Nephron (organoid): ENCODE measurements around the gene CLN6.

Source experiments
- H3K27ac Mint-ChIP-seq, 3 experiments: 2 replicates each; pipeline ENCODE4 v1.8.0; 2020; ENCODE audit warnings: mixed read lengths in 3 of 3, mild to moderate bottlenecking in 2 of 3, moderate library complexity in 1 of 3
- H3K27me3 Mint-ChIP-seq: 2 replicates; pipeline ENCODE4 v1.8.0; 2021; ENCODE audit warnings: low read depth, mild to moderate bottlenecking, moderate library complexity, mixed read lengths
- H3K36me3 Mint-ChIP-seq: 2 replicates; pipeline ENCODE4 v1.8.0; 2020; ENCODE audit warnings: low read depth, mixed read lengths
- H3K4me1 Mint-ChIP-seq: 2 replicates; pipeline ENCODE4 v1.8.0; 2020; ENCODE audit warnings: mixed read lengths
- H3K4me3 Mint-ChIP-seq, 3 experiments: 2 replicates each; pipeline ENCODE4 v1.8.0; 2020; ENCODE audit warnings: mild to moderate bottlenecking in 3 of 3, mixed read lengths in 3 of 3, moderate library complexity in 2 of 3
- H3K9me3 Mint-ChIP-seq: 2 replicates; pipeline ENCODE4 v1.8.0; 2020; ENCODE audit warnings: mixed read lengths
- TF ChIP-seq, protein P1 (sequence below), 3 experiments: fragments of 200-600 bp; sonication (generic); IDR thresholded peaks; one replicate each; pipeline ENCODE4 v1.5.0; 2021; ENCODE audit warnings: antibody characterized with exemption in 3 of 3; ENCODE audit not compliant: unreplicated experiment in 3 of 3

Gene CLN6

DNA sequence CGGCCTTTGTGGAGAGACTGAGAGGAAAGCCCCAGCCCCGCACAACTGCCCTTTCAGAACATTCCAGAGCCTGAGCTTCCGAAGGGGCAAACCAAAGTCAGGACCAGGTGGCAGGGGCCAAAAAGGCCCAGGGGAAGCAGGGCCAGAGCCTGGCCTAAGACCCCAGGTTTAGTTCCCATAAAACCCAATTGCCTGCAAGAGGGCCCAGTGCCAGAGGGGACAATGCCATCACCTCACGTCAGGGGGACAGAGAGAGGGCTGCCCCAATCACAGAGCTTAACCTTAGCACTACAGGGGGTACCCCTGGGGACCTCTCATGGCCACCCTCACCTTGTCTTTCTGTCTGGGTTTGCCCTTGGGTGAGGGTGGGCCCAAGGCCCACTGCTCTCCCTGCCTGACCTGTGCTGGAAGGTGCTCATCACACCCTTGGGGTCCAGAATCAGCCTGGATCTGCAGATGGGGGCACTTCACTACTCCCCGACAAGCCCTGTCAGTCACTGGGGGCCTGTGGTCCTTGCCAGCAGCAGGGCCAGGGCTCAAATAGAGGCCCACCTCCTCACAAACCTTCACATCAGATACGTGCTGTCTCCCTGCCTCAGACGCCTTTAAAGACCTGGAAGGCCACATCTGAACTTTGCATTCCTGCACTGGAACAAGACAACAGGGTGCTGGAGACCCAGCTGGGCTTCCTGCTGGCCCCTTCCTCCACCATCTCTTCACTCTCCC, 28.2 kb downstream of the CLN6 start:
- Mint-ChIP-seq H3K9me3 (no peaks in the 10 kb centered on the region), H3K27ac (peak overlapping the region; percentile 11 to 71 (median 30)), H3K27me3 (no peaks in the 10 kb centered on the region)

GRCh38 chr15:68200016-68200861, 29.3 kb downstream of the CLN6 start:
- H3K36me3 Mint-ChIP-seq: peaks cover 12% of the 10 kb centered on the region
- H3K4me1 Mint-ChIP-seq: peaks cover 52% of the 10 kb centered on the region
- H3K27ac Mint-ChIP-seq: peak overlapping the region in 2 of 3 experiments; percentile 39 to 42
- no peak overlapping the region for H3K4me3 Mint-ChIP-seq
- H3K9me3 Mint-ChIP-seq: no peaks in the 10 kb centered on the region
- TF ChIP-seq, protein P1, sequence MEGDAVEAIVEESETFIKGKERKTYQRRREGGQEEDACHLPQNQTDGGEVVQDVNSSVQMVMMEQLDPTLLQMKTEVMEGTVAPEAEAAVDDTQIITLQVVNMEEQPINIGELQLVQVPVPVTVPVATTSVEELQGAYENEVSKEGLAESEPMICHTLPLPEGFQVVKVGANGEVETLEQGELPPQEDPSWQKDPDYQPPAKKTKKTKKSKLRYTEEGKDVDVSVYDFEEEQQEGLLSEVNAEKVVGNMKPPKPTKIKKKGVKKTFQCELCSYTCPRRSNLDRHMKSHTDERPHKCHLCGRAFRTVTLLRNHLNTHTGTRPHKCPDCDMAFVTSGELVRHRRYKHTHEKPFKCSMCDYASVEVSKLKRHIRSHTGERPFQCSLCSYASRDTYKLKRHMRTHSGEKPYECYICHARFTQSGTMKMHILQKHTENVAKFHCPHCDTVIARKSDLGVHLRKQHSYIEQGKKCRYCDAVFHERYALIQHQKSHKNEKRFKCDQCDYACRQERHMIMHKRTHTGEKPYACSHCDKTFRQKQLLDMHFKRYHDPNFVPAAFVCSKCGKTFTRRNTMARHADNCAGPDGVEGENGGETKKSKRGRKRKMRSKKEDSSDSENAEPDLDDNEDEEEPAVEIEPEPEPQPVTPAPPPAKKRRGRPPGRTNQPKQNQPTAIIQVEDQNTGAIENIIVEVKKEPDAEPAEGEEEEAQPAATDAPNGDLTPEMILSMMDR (IDR thresholded peaks at IDR 0.05; ENCODE audit: unreplicated experiment in 3 of 3): no peak
- H3K27me3 Mint-ChIP-seq: no peaks in the 10 kb centered on the region

More for the DNA sequence above, 28.2 kb downstream of the CLN6 start:
- Mint-ChIP-seq H3K4me1 (peaks cover 54% of the 10 kb centered on the region), H3K36me3 (peaks cover 8% of the 10 kb centered on the region), H3K4me3 (no peak overlapping the region)
- TF ChIP-seq, protein P1 (IDR thresholded peaks at IDR 0.05; ENCODE audit: unreplicated experiment in 3 of 3): no peak

DNA sequence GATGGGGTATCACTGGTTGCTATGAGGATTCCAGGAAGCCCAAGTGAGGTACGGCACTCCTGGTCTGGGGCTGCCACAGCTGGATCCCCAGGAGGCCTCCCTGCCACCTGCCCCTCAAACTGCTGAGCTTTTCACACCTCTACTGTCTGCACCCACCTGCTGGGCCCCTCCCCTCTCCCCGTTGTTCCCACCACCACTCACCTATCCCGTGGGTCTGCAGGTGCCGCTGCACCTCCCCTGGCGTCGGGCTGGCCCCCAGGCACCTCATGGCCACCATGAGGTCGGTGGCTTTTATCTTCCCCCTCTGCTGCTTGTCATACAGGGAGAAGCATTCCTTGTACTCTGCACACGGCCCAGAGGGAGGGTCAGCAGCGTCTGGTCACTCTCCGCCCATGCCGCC, 30.2 kb downstream of the CLN6 start:
- no peaks in the 10 kb centered on the region for H3K27me3 Mint-ChIP-seq
- H3K36me3 Mint-ChIP-seq: peaks cover 19% of the 10 kb centered on the region
- no peak overlapping the region for H3K4me3 Mint-ChIP-seq
- H3K27ac Mint-ChIP-seq: peak overlapping the region; percentile 20 to 42 (median 39)
- no peaks in the 10 kb centered on the region for H3K9me3 Mint-ChIP-seq
- peaks cover 49% of the 10 kb centered on the region for H3K4me1 Mint-ChIP-seq
- TF ChIP-seq, protein P1 (IDR thresholded peaks at IDR 0.05; ENCODE audit: unreplicated experiment in 3 of 3): no peak

- TF ChIP-seq, protein P1 (IDR thresholded peaks at IDR 0.05; ENCODE audit: unreplicated experiment in 3 of 3): no peak
- peak overlapping the region in 1 of 3 experiments; percentile 60 for H3K27ac Mint-ChIP-seq
- H3K27me3 Mint-ChIP-seq: no peaks in the 10 kb centered on the region
- no peak overlapping the region for H3K4me3 Mint-ChIP-seq
- no peaks in the 10 kb centered on the region for H3K9me3 Mint-ChIP-seq
- peaks cover 32% of the 10 kb centered on the region for H3K36me3 Mint-ChIP-seq
- H3K4me1 Mint-ChIP-seq: peaks cover 43% of the 10 kb centered on the region
These were observed 31.7 kb downstream of the CLN6 start for GRCh38 chr15:68197661-68198437.

GRCh38 chr15:68197170-68197492, 32.4 kb downstream of the CLN6 start:
- peaks cover 39% of the 10 kb centered on the region for H3K36me3 Mint-ChIP-seq
- TF ChIP-seq, protein P1 (IDR thresholded peaks at IDR 0.05; ENCODE audit: unreplicated experiment in 3 of 3): no peak
- H3K27me3 Mint-ChIP-seq: no peaks in the 10 kb centered on the region

More at GRCh38 chr15:68197170-68197492, 32.4 kb downstream of the CLN6 start:
- H3K4me3 Mint-ChIP-seq: no peak overlapping the region
- H3K4me1 Mint-ChIP-seq: peaks cover 41% of the 10 kb centered on the region
- peak overlapping the region in 2 of 3 experiments; percentile 19 to 60 for H3K27ac Mint-ChIP-seq
- H3K9me3 Mint-ChIP-seq: no peaks in the 10 kb centered on the region
